ENCODE data around the gene DRC7. TPM values are rescaled to one million over a fixed set of nuclear protein-coding genes. Genes with fewer than 3 reads are reported as not detected.

DRC7 gene
- total and polyA plus RNA-seq, 9 of the 15 experiments (the other 6 are each of a cell fraction or from before 2014, with no cell fraction given), result 0.04 to 0.33 (median 0.12) TPM; not detected in 3

- TF ChIP-seq CREB5 (CRISPR knock-in tag; IDR thresholded peaks at IDR 0.05), result no peak
- TF ChIP-seq ZKSCAN1 (IDR thresholded peaks at IDR 0.05; ENCODE audit: low read depth, low read length), result no peak
- peak; percentile 80 to 90 for TF ChIP-seq RAD21 (CRISPR knock-in tag; conservative IDR thresholded peaks at IDR 0.05 in 1 of 2, IDR thresholded peaks at IDR 0.05 in 1 of 2)
- TF ChIP-seq KDM4B (IDR thresholded peaks at IDR 0.05; ENCODE audit: borderline replicate concordance in 2 of 2, low read depth in 1 of 2), result no peak
- no peak for TF ChIP-seq JUN (IDR thresholded peaks at IDR 0.05; ENCODE audit: borderline replicate concordance, low read depth, low read length)
- TF ChIP-seq JUN (CRISPR knock-in tag; IDR thresholded peaks at IDR 0.05; ENCODE audit: borderline replicate concordance), result no peak
- TF ChIP-seq ZNF274 (IDR thresholded peaks at IDR 0.05; ENCODE audit: borderline replicate concordance, low read depth, low read length), result no peak
- TF ChIP-seq FUS (optimal IDR thresholded peaks at IDR 0.05; ENCODE audit: low read depth, low read length), result no peak
- TF ChIP-seq ZNF165 (CRISPR knock-in tag; IDR thresholded peaks at IDR 0.05; ENCODE audit: borderline replicate concordance), result no peak
- TF ChIP-seq ETV6 (IDR thresholded peaks at IDR 0.05; ENCODE audit: borderline replicate concordance in 1 of 2, low read depth in 2 of 2, low read length in 1 of 2), result no peak
- no peak for TF ChIP-seq ETV6 (CRISPR knock-in tag; IDR thresholded peaks at IDR 0.05; ENCODE audit: borderline replicate concordance)
- no peak for TF ChIP-seq RERE (CRISPR knock-in tag; IDR thresholded peaks at IDR 0.05; ENCODE audit: borderline replicate concordance)
- TF ChIP-seq PKNOX1 (IDR thresholded peaks at IDR 0.05), result no peak
- TF ChIP-seq ZNF354B (CRISPR knock-in tag; IDR thresholded peaks at IDR 0.05), result no peak
- TF ChIP-seq DEAF1 (CRISPR knock-in tag; IDR thresholded peaks at IDR 0.05), result peak; percentile 76
- TF ChIP-seq THRB (CRISPR knock-in tag; conservative IDR thresholded peaks at IDR 0.05), result no peak
Observed at GRCh38 chr16:57660715-57661463, 33.7 kb upstream of the DRC7 start (continued).
